Caki2 (cell line): ENCODE results near the gene FANCI. TPM values are rescaled to one million over a fixed set of nuclear protein-coding genes. Genes with fewer than 3 reads are reported as not detected.
"Not testable (repeated sequence)": the region's sequence is repeated elsewhere in the genome, so short reads cannot be mapped to it uniquely, and the experiment has no call there.

ENCODE experiments used
- DNase-seq: peaks from one replicate; pipeline ENCODE4 v3.0.0-alpha.2; 2015; ENCODE audit warnings: low read depth
- in situ Hi-C: cut with HindIII; loops from 2 replicates; pipeline ENCODE4 v1.10.0; 2016; ENCODE audit warnings: low sequenced_read_pairs, low pct_unique_long_range_greater_than_20kb, mixed read lengths
- total RNA-seq: library from RNA; depleted of rRNA; stranded (reverse); fragments of >200 nt; shearing (Covaris generic); gene quantifications from 2 replicates; pipeline ENCODE4 v1.2.3, GENCODE V29; 2014; ENCODE audit warnings: low replicate concordance

Gene FANCI
- total RNA-seq, 1 experiment from 2014 or later, result 35.7 TPM

DNA sequence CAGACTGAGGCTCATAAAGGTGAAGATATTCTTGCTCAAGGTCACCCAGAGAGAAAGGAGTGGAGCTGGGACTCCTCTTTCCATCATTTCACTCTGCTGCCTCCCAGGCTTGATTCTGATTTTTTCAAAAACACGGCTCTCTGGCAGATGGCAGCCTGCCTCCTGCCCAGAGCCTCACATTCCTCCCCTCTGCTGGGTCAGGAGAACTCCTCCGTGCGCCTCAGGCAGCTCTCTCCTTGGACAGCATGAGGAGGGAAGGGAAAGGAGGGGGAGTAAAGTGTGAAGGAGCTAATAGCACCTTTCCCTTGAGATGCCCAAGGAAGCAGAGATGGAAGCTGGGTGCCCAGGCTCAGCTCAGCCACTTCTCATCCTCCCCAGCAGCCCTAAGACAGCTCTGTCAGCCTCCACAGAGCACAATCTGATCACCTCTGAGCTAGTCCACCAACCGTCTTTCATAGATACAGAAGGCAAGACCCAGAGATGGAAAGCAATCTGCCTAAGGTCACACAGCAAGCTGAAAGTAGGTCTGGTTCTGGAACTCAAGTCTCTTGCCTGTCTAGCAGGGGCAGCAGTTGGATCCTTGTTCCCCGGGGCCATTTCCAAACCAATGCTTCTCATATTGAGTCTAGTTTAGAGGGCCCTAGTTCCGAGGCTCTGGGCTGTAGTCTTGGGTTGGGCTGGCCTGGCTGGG lies 25.9 kb upstream of the FANCI start:
- in situ Hi-C loops, result no loop called here

DNA sequence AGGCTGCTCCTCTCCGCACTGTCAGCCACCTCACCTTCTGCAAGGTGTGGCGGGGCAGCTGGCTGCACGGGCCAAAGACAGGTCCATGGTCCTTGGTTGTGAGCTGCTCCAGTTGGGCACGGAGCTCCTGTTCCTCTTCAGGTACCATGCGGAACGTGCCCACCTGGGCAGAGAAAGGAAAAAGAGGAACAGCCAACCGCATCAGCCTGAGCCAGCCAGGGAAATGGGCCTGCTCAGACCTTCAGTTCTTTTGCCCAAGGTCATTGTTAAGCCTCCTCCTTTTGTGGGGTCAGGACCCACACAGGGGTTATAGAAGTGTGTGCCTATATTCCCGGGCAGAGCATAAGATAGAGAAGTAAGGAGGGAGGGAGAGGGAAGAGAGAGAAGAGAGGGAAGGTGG lies 25.2 kb upstream of the FANCI start:
- in situ Hi-C loops, result no loop called here
- no peak for DNase-seq

More for the DNA sequence above, 25.9 kb upstream of the FANCI start:
- DNase-seq, result no peak

DNA sequence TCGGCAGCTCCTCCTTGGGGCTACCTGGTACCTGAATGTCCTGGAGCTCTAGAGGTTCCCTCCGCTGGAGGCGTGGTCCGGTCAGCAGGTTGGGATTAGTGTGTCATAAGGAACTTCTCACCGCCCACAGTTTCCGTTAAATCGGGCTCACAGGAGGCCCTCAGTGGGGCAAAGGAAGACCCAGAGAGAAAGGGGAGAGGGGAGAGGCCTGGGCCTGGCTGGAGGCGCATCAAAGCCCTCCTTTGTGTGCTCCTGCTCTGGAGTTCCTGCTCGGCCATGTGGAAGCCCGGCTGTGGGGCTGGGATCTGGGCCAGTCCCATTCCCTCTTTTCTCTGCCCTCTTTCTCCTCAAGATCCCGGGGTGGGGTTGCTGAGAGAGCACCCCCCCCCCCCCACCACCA lies 22.2 kb upstream of the FANCI start, which contains the start of gene RLBP1:
Gene RLBP1, minus strand, starts transcription at position 37 of the 400 bp plus-strand sequence. CDS start 2,604 bp downstream, outside the sequence.
- no peak for DNase-seq
- in situ Hi-C loops, result no loop called here

DNA sequence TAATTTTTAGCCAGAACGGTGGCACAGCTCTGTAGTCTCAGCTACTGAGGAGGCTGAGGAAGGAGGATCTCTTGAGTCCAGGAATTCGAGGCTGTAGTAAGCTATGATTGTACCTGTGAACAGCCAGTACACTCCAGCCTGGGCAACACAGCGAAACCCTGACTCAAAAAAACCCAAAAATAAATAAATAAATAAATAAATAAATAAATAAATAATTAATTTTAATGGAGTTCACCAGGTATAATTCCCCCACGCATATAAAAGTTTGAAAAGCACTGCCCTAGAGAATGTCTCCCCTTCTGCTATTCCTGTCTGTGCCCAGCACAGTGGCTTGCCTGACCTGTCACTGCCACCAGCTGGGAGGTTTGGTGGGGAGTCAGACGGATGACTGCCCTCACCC lies 18.2 kb upstream of the FANCI start:
- in situ Hi-C loops, result no loop called here

DNA sequence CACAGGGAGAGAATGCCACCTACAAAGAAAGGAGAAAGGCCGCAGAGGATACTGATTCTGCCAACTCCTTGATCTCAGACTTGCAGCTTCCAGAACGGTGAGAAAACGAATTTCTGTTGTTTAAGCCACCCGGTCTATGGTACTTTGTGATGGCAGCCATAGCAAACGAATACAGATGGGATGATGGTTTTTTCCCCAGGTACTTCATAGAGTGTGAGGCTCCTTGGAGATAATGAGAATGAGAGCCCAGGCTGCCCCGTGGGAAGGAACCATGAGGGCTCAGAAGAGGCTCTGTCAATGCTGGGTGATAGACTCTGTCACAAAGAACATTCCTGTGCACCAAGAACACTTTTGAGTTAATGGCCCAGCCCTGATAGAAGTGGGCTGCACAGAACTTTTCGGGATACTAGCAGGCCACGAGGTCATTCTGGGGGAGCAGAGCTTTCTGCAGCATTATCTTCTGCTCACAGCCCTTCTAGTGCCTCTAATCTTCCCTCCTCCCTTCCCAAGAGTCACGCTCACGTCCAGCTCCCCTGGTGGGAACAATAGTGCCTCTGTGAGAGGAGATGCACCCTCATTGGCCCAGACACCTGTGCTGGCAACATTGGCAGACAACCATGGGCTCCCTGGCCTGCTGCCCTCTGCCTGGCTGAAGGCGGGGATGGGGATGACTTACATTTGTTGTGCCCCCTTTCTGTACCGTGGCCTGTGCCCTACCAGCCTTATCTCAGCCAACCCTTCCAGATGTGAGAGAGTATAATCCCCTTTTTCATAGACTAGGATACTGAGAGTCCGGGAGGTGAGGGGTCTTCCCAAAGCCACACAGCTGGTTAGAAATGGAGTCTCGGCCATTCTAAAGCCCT lies 17.2 kb upstream of the FANCI start:
- DNase-seq, result no peak
- in situ Hi-C loops, result no loop called here

More for the DNA sequence above, 18.2 kb upstream of the FANCI start:
- DNase-seq, result no peak

DNA sequence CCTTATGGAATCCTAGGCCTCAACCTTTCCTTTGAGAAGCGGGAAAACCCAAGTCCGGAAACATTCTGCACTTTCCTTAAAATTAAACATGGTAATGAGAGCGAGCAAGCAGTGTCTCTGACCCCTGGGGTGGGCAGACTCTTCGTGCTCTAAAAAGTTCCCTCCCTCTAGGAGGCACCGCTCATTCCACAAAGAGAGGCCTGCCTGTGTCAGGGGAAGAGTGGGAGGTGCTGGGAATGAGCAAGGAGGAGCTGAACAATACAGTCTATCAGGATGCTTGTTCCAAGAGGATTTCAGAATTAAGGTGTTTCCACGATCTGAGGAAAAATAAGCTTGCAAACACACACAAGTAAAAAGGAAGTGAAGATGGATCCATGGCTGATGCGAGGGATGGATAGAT lies 16.4 kb upstream of the FANCI start:
- in situ Hi-C loops, result no loop called here
- no peak for DNase-seq

DNA sequence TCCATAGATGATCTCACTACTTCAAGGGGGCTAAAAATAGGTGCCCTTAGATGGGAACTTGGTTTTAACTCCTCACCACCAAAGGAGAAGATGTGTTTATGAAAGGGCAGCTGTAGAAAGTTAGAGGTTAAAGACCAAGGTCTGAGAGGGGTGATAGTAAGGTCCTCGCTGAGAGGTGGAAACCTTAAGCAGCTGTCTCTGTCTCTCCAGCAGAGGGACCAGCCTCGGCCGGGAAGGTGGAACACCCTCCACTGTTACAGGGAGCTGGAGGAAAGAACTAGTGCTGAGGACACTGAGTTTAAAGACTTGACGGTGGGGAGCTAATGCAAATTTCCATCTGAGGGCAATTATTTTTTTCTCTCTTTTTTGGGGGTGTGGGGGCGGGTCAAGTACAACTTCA lies 13.5 kb upstream of the FANCI start:
- in situ Hi-C loops, result no loop called here
- DNase-seq, result no peak

DNA sequence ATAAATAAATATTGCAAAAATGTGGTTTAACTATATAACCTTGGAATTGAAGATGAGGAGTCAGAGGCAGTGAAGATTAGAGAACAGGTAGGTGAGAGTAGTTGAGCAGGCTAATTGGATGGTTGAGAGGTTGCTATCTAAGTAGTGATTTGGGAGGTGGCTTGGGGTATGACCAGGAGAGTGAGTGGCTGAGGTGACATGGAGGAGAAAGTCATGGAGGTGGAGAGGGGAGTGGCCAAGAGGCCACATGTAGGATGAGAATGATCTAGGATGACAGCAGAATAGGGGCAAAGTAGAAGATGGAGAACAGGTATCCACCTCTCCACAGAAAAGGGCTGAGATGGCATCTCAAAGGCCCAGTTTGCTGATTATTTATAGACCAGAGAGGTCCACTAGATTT lies 11.9 kb upstream of the FANCI start:
- in situ Hi-C loops, result no loop called here
- no peak for DNase-seq

DNA sequence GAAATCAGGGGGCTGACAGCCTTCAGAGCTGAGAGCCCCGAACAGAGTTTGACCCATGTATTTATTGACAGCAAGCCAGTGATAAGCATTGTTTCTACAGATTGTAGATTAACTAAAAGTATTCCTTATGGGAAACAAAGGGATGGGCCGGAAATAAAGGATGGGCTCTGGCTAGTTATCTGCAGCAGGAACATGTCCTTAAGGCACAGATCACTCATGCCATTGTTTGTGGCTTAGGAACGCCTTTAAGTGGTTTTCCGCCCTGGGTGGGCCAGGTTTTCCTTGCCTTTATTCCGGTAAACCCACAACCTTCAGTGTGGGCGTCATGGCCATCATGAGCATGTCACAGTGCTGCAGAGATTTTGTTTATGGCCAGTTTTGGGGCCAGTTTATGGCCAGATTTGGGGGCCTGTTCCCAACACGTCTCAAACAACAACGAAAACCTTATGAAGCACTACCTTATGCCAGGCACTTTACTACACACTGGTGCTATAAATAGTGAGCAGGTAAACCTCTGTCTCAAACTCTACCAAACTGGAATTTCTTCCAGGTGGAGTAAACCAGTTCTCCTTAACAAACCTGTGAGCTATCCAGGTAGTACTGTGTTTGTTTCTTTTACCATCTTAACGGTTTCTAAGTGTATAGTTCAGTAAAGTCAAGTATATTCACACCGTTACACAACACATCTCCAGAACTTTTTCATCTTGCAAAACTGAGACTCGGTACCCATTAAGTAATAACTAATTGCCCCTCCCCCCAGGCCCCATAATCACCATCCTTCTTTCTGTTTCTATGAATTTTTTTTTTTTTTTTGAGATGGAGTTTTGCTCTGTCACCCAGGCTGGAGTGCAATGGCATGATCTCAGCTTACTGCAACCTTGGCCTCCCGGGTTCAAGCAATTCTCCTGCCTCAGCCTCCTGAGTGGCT lies 3.6 kb upstream of the FANCI start:
- in situ Hi-C loops, DNase-seq: not testable (repeated sequence)

DNA sequence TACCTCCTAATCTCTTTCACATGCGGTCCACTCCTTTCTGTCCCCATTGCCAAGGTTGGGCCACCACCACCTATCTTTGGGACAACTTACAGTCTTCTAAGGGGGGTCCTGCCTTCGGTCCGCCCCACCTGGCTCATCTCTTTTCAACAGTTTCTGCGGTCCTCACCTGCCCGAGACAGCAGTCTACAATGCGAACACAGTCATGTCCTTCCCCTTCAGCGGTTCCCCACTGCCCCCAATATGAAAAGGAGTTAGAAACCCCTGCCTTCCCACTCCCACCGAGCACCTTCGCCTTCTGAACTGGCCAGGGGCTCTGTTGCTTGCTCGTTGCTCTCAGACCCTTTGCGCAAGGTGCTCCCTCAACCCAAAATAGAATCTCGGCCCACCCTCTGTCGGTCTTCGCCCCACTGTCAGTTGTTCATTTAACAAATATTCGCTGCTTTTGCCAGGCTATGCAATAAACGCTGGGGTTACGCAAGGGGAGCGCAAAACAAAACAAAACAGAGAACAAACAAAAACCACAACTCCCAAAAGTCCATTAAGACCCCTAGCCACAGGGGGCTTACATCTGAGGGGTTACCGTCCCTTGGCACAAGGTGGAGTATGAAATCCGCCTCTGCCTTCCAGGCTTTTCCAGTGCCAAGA lies 611 bp upstream of the FANCI start:
- in situ Hi-C loops, result no loop called here
- no peak for DNase-seq

DNA sequence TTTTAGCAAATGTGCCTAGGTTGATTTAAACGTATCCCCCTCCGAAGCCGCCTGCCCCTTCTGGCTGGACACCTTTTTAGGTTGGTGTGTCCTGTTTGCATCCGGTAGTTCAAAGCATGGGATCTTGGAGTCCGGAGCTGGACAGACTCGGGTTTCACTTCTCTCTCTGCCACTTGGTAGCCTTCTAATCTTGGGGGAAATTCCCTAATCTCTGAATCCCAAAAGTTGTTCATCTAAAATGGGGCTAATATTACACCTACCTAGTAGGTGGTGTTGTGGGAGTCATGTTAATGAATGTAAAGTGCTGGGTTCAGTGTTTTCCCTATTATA lies 760 bp downstream of the FANCI start:
- in situ Hi-C loops, result no loop called here
- no peak for DNase-seq

DNA sequence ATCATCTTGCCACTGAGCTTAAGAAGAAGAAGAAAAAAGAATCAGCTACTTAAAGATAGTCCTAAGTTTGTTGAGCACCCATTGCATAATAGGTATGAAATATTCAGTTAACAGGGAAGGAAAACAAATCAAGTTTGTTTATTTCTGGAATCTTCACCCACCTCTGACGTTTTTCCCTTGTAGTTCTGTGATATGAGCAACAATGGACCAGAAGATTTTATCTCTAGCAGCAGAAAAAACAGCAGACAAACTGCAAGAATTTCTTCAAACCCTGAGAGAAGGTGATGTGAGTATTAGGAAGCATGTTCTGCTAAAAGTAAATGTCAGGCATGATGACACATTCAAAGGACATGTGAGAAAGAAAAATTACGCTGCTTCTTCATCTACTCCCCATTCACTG lies 3.7 kb downstream of the FANCI start:
- in situ Hi-C loops, result no loop called here
- no peak for DNase-seq

DNA sequence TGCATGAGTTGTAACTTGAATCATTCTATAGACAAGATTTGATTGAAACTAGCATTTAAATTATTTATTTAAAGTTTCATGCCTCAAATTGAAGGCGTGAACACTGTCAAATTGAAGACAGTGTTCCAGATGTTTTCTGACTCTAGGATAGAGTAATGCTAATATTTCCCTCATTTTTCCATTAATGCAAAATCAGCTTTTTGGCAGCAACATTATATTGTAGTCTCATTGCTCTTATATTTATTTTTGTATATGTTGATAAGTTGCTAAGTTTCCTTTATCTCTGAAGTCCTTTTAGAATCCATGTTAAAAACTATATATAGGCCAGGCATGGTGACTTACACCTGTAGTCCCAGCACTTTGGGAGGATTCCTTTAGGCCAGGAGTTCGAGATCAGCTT lies 4.8 kb downstream of the FANCI start:
- in situ Hi-C loops, result no loop called here
- no peak for DNase-seq

DNA sequence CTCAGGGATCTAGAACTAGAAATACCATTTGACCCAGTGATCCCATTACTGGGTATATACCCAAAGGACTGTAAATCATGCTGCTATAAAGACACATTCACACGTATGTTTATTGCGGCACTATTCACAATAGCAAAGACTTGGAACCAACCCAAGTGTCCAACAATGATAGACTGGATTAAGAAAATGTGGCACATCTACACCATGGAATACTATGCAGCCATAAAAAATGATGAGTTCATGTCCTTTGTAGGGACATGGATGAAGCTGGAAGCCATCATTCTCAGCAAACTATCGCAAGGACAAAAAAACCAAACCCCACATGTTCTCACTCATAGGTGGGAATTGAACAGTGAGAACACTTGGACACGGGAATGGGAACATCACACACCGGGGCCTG lies 6.4 kb downstream of the FANCI start:
- in situ Hi-C loops, DNase-seq: not testable (repeated sequence)

DNA sequence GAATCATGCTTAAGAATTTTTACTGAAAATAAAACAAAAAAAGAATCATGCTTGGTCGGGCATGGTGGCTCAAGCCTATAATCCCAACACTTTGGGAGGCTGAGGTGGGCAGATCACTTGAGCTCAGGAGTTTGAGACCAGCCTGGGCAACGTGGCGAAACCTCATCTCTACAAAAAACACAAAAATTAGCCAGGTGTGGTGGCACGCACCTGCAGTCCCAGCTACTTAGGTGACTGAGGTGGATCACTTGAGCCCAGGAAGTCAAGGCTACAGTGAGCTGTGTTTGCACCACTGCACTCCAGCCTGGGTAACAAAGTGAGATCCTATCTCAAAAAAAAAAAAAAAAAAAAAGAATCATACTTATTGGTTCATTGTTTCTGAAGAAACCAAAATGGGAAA lies 33.5 kb downstream of the FANCI start:
- DNase-seq, in situ Hi-C loops: not testable (repeated sequence)

DNA sequence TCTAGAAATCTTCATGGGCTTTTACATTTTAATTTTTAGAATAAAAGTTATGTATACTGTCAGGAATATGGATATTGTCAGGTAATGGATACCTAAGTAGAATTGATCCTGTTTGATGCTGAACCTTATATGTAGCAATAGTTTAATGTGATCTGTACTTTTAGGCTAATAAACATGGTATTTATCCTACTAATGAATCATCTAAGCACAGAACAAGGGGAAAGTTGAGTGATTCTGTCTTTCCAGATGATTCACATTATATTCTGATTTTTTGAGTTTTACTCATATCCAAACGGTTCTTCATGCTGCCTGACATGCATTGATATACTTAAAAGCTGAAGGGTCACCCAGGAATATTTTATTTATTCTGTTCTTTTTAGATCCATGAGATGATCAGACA lies 34.5 kb downstream of the FANCI start:
- DNase-seq, result no peak
- in situ Hi-C loops, result no loop called here

DNA sequence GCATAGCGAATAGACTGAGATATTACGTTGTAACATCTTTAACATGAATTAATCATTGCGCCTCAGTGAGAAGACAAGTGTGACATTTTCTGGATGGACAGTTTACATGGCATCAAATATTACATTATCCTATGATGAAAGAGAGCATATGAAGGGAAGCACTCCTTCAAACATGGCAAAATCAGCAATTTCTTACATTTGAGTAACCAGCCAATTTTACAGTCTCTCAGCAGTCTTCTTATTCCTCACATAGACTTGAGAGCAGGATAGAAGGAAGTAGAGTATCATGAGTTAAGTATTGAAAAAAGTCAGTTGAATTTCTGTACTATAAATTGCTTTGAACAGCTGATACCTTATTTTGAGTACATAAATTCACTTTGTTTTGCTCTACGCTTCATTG lies 38.9 kb downstream of the FANCI start:
- DNase-seq, result no peak
- in situ Hi-C loops, result no loop called here

DNA sequence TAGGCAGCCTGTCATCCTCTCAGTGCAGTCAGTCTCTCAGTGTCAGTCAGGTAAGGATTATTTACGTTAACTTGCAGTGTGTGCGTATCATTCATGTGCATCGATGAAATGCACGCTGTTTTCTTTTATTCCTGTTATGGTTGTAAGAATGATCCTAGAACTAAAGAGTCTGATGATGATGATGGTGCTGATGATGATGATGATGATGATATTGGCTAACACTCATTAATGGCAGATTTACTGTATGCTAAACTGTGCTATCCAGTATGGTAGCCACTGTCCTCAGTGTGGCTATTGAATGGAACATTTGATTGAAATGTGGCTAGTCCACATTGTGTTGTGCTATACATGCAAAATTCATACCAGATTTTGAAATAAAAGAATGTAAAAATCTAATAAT lies 39.4 kb downstream of the FANCI start:
- DNase-seq, result no peak
- in situ Hi-C loops, result no loop called here
